Neural progenitor cell (in vitro differentiated cells): ENCODE results near the gene MYRIP. TPM values are rescaled to one million over a fixed set of nuclear protein-coding genes. Genes with fewer than 3 reads are reported as not detected.

Source experiments
- DNase-seq: peaks from one replicate; pipeline ENCODE4 v3.0.0-alpha.2; 2016; ENCODE audit warnings: low spot score
- H2AFZ ChIP-seq: fragments of 200-600 bp; sonication (generic); replicated peaks from 2 replicates; pipeline ENCODE4 v1.6.1; 2016; ENCODE audit warnings: antibody characterized with exemption
- H3F3A ChIP-seq: fragments of 200-600 bp; sonication (generic); 2 replicates; pipeline ENCODE4 v1.6.1; 2016; ENCODE audit warnings: antibody characterized with exemption, low read depth
- H3K27ac ChIP-seq: fragments of 200-600 bp; sonication (generic); 2 replicates; pipeline ENCODE4 v1.5.1; 2016; ENCODE audit warnings: mild to moderate bottlenecking
- H3K27me3 ChIP-seq: fragments of 200-600 bp; sonication (generic); 2 replicates; pipeline ENCODE4 v1.6.1; 2016; ENCODE audit warnings: mild to moderate bottlenecking, moderate library complexity
- H3K36me3 ChIP-seq: fragments of 200-600 bp; sonication (generic); 2 replicates; pipeline ENCODE4 v1.5.1; 2016
- H3K4me1 ChIP-seq: fragments of 200-600 bp; sonication (generic); 2 replicates; pipeline ENCODE4 v1.6.1; 2016; ENCODE audit warnings: mixed run types
- H3K4me2 ChIP-seq: fragments of 200-600 bp; sonication (generic); 2 replicates; pipeline ENCODE4 v1.6.1; 2016
- H3K4me3 ChIP-seq: fragments of 200-600 bp; sonication (generic); 2 replicates; pipeline ENCODE4 v1.5.1; 2016
- H3K79me2 ChIP-seq: fragments of 200-600 bp; sonication (generic); 2 replicates; pipeline ENCODE4 v1.6.1; 2016; ENCODE audit warnings: low read depth
- H3K9ac ChIP-seq: fragments of 200-600 bp; sonication (generic); 2 replicates; pipeline ENCODE4 v1.6.1; 2016
- H3K9me3 ChIP-seq: fragments of 200-600 bp; sonication (generic); 2 replicates; pipeline ENCODE4 v1.5.1; 2016; ENCODE audit warnings: low read depth
- H4K20me1 ChIP-seq: fragments of 200-600 bp; sonication (generic); 2 replicates; pipeline ENCODE4 v1.6.1; 2016; ENCODE audit warnings: low read depth
- H3K27ac Mint-ChIP-seq: 3 replicates; pipeline ENCODE4 v1.8.0; 2021; ENCODE audit warnings: mixed read lengths
- H3K27me3 Mint-ChIP-seq: 2 replicates; pipeline ENCODE4 v1.8.0; 2022; ENCODE audit warnings: low read depth, mild to moderate bottlenecking, inconsistent platforms, moderate library complexity, mixed read lengths; ENCODE audit not compliant: insufficient read depth
- H3K36me3 Mint-ChIP-seq: 3 replicates; pipeline ENCODE4 v1.8.0; 2021; ENCODE audit warnings: mixed read lengths
- H3K4me1 Mint-ChIP-seq: 3 replicates; pipeline ENCODE4 v1.8.0; 2021; ENCODE audit warnings: mixed read lengths
- H3K4me3 Mint-ChIP-seq: 3 replicates; pipeline ENCODE4 v1.8.0; 2021; ENCODE audit warnings: mild to moderate bottlenecking, moderate library complexity, mixed read lengths
- H3K9me3 Mint-ChIP-seq: 3 replicates; pipeline ENCODE4 v1.8.0; 2020; ENCODE audit warnings: mixed read lengths
- EZH2 ChIP-seq: fragments of 200-600 bp; sonication (generic); IDR thresholded peaks from 2 replicates; pipeline ENCODE4 v1.6.1; 2017; ENCODE audit warnings: antibody characterized with exemption, mild to moderate bottlenecking, moderate library complexity
- EZH2phosphoT487 ChIP-seq: fragments of 200-600 bp; sonication (generic); IDR thresholded peaks from 2 replicates; pipeline ENCODE4 v1.6.1; 2017; ENCODE audit warnings: antibody characterized with exemption
- total RNA-seq: library from RNA; depleted of rRNA; stranded (reverse); fragments of >200 nt; gene quantifications from 2 replicates; pipeline ENCODE4 v1.2.3, GENCODE V29; 2015; ENCODE audit warnings: low replicate concordance
- TF ChIP-seq, protein P1 (sequence below): fragments of 200-600 bp; sonication (generic); IDR thresholded peaks from 2 replicates; pipeline ENCODE4 v1.5.1; 2017; ENCODE audit warnings: antibody characterized with exemption, mild to moderate bottlenecking

The MYRIP gene
- total RNA-seq, 1 donor from 2014 or later: 0.62 TPM

GRCh38 chr3:39972508-39972907 is 163.1 kb downstream of the MYRIP start:
- Histone ChIP-seq H3K4me1 (no peaks in the 10 kb centered on the region), H4K20me1 (no peaks in the 10 kb centered on the region), H3F3A (no peaks in the 10 kb centered on the region), H3K4me2 (no peak overlapping the region), H2AFZ (no peak overlapping the region), H3K9me3 (no peaks in the 10 kb centered on the region), H3K27ac (no peak overlapping the region), H3K27me3 (no peaks in the 10 kb centered on the region), H3K79me2 (no peaks in the 10 kb centered on the region), H3K36me3 (no peaks in the 10 kb centered on the region), H3K9ac (no peak overlapping the region), H3K4me3 (no peak overlapping the region)
- no peak for DNase-seq
- TF ChIP-seq, protein P1, sequence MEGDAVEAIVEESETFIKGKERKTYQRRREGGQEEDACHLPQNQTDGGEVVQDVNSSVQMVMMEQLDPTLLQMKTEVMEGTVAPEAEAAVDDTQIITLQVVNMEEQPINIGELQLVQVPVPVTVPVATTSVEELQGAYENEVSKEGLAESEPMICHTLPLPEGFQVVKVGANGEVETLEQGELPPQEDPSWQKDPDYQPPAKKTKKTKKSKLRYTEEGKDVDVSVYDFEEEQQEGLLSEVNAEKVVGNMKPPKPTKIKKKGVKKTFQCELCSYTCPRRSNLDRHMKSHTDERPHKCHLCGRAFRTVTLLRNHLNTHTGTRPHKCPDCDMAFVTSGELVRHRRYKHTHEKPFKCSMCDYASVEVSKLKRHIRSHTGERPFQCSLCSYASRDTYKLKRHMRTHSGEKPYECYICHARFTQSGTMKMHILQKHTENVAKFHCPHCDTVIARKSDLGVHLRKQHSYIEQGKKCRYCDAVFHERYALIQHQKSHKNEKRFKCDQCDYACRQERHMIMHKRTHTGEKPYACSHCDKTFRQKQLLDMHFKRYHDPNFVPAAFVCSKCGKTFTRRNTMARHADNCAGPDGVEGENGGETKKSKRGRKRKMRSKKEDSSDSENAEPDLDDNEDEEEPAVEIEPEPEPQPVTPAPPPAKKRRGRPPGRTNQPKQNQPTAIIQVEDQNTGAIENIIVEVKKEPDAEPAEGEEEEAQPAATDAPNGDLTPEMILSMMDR: no peak
- TF ChIP-seq EZH2phosphoT487 (no peak), EZH2 (no peak)
- Mint-ChIP-seq H3K27me3 (no peaks in the 10 kb centered on the region), H3K27ac (no peak overlapping the region), H3K4me1 (no peaks in the 10 kb centered on the region), H3K9me3 (no peaks in the 10 kb centered on the region), H3K36me3 (no peaks in the 10 kb centered on the region), H3K4me3 (no peak overlapping the region)

GRCh38 chr3:39977058-39977794 is 167.8 kb downstream of the MYRIP start:
- TF ChIP-seq EZH2phosphoT487: no peak
- TF ChIP-seq, protein P1: no peak
- TF ChIP-seq EZH2: no peak
- Mint-ChIP-seq H3K9me3 (no peaks in the 10 kb centered on the region), H3K27me3 (no peaks in the 10 kb centered on the region), H3K36me3 (no peaks in the 10 kb centered on the region), H3K4me3 (no peak overlapping the region), H3K4me1 (no peaks in the 10 kb centered on the region), H3K27ac (no peak overlapping the region)
- Histone ChIP-seq H3K4me1 (no peaks in the 10 kb centered on the region), H3K9ac (no peak overlapping the region), H2AFZ (no peak overlapping the region), H3K27ac (no peak overlapping the region), H3K9me3 (no peaks in the 10 kb centered on the region), H3K27me3 (no peaks in the 10 kb centered on the region), H3K36me3 (no peaks in the 10 kb centered on the region), H3K4me2 (no peak overlapping the region), H3F3A (no peaks in the 10 kb centered on the region), H4K20me1 (no peaks in the 10 kb centered on the region), H3K4me3 (no peak overlapping the region), H3K79me2 (no peaks in the 10 kb centered on the region)
- no peak for DNase-seq

GRCh38 chr3:39978308-39978707 is 168.9 kb downstream of the MYRIP start:
- TF ChIP-seq, protein P1: no peak
- TF ChIP-seq EZH2 (no peak), EZH2phosphoT487 (no peak)
- Mint-ChIP-seq H3K9me3 (no peaks in the 10 kb centered on the region), H3K4me1 (no peaks in the 10 kb centered on the region), H3K4me3 (no peak overlapping the region), H3K27me3 (no peaks in the 10 kb centered on the region), H3K36me3 (no peaks in the 10 kb centered on the region), H3K27ac (no peak overlapping the region)
- no peaks in the 10 kb centered on the region for H3K9me3 ChIP-seq
- H3K9ac ChIP-seq: no peak overlapping the region
- H3K27ac ChIP-seq: no peak overlapping the region
- no peak for DNase-seq
- H3K36me3 ChIP-seq: no peaks in the 10 kb centered on the region
- no peak overlapping the region for H3K4me2 ChIP-seq
- no peaks in the 10 kb centered on the region for H3K79me2 ChIP-seq
- no peaks in the 10 kb centered on the region for H3K4me1 ChIP-seq
- H3F3A ChIP-seq: no peaks in the 10 kb centered on the region
- no peak overlapping the region for H3K4me3 ChIP-seq
- no peak overlapping the region for H2AFZ ChIP-seq
- H4K20me1 ChIP-seq: no peaks in the 10 kb centered on the region
- no peaks in the 10 kb centered on the region for H3K27me3 ChIP-seq
